Measurements from ENCODE around the gene MYMK. TPM values are rescaled to one million over a fixed set of nuclear protein-coding genes. Genes with fewer than 3 reads are reported as not detected.
A peak's percentile ranks its signal among the peaks of the same experiment; 100 is the strongest.

MYMK gene
- total and polyA plus RNA-seq, 2 of the 8 experiments (the other 6 are each of a cell fraction or from before 2014, with no cell fraction given) = not detected

- FAIRE-seq (no peak), DNase-seq (ENCODE audit: low read depth in 1 of 2, low spot score in 2 of 2) (no peak)
- H3K4ac ChIP-seq (replicated peaks; ENCODE audit: insufficient read length, low read depth, low read length) = no peak overlapping the region
- no peak overlapping the region for H3K9ac ChIP-seq (replicated peaks in 1 of 4; ENCODE audit: extremely low read depth in 1 of 4, low read depth in 3 of 4, low read length in 3 of 4)
- peaks cover 0 to 3% (median 0%) of the 10 kb centered on the region in 4 experiments; a peak in 1 of 8 replicates for H3K36me3 ChIP-seq (ENCODE audit: control insufficient read depth in 2 of 4, insufficient read depth in 4 of 4, low read length in 3 of 4)
- peaks cover 0 to 2% of the 10 kb centered on the region in 2 experiments; a peak in 1 of 4 replicates for H3K9me3 ChIP-seq (ENCODE audit: insufficient read depth in 2 of 2, low read depth in 1 of 2, low read length in 1 of 2)
- no peak overlapping the region for H2BK20ac ChIP-seq (ENCODE audit: low read length)
- 88% methylated on average over 22 of the region's 23 CpGs; no CpG with 5 or more reads in 1 of the 2 experiments for WGBS, 2 experiments (ENCODE audit: extremely low coverage in 1 of 2, insufficient coverage in 1 of 2, insufficient read length in 1 of 2, insufficient replicate concordance in 2 of 2, low coverage in 1 of 2, low lambda C conversion rate in 2 of 2, missing lambda C conversion rate in 1 of 2)
- H3K14ac ChIP-seq (ENCODE audit: insufficient read length) = no peak overlapping the region
- no peaks in the 10 kb centered on the region; a peak in 1 of 4 replicates for H3K79me2 ChIP-seq (ENCODE audit: control insufficient read depth in 1 of 2, insufficient read depth in 2 of 2, low read length in 2 of 2)
- H3K79me1 ChIP-seq (ENCODE audit: low read depth, low read length) = peaks cover 2% of the 10 kb centered on the region; the same call in 1 of the 2 replicates
- H3K56ac ChIP-seq (replicated peaks; ENCODE audit: insufficient read length, low read depth, low read length) = no peak overlapping the region
- no peak overlapping the region for H4K5ac ChIP-seq (ENCODE audit: insufficient read length, low read depth, low read length)
- no peak overlapping the region for H2AFZ ChIP-seq (ENCODE audit: low read length)
- H3K18ac ChIP-seq (ENCODE audit: extremely low read depth, low read length) = no peak overlapping the region
- H2BK12ac ChIP-seq (ENCODE audit: low read depth, low read length) = no peak overlapping the region
- peaks cover 9% of the 10 kb centered on the region for H3K23me2 ChIP-seq (ENCODE audit: low read depth, low read length)
- no peak overlapping the region for H3K4me2 ChIP-seq (ENCODE audit: insufficient read depth in 1 of 2, low read depth in 2 of 2, low read length in 2 of 2)
- H4K91ac ChIP-seq (replicated peaks; ENCODE audit: insufficient read length, low read length) = no peak overlapping the region
- ChIA-PET POLR2A (ENCODE audit: partially characterized antibody) (interaction anchor here (1.7 kb wide), 1 partner anchor 15 kb away, joined by 4 read pairs; the partner anchor contains the start of gene SLC2A6), CTCF (ENCODE audit: partially characterized antibody) (interaction anchor here (0.9 to 2.7 kb wide), 9 partner anchors 11 to 220 kb away, joined by 3 to 13 read pairs (median 3); no protein-coding TSS in a partner anchor)
- peak overlapping the region; percentile 41 for H4K8ac ChIP-seq (ENCODE audit: extremely low read depth, insufficient read depth, low read length)
- no peak overlapping the region for H2BK120ac ChIP-seq (replicated peaks; ENCODE audit: low read depth, low read length)
- peaks cover 0 to 2% (median 0%) of the 10 kb centered on the region in 4 experiments; a peak in 1 of 7 replicates for H3K27me3 ChIP-seq (replicated peaks in 1 of 4; ENCODE audit: control insufficient read depth in 3 of 4, extremely low read depth in 1 of 4, insufficient read depth in 3 of 4, low read length in 3 of 4)
- no peak overlapping the region for H3K4me3 ChIP-seq (ENCODE audit: extremely low read depth in 1 of 4, insufficient read depth in 2 of 4, low read depth in 3 of 4, low read length in 4 of 4)
- no peak overlapping the region for H3K27ac ChIP-seq (ENCODE audit: low read depth, low read length)
- no peaks in the 10 kb centered on the region; a peak in 1 of 7 replicates for H3K4me1 ChIP-seq (replicated peaks in 1 of 4; ENCODE audit: control insufficient read depth in 3 of 4, insufficient read depth in 4 of 4, low read length in 3 of 4)
- H2BK15ac ChIP-seq (ENCODE audit: low read length) = no peak overlapping the region
- no peak overlapping the region for H2BK5ac ChIP-seq (ENCODE audit: low read depth, low read length)
- peaks cover 0 to 12% of the 10 kb centered on the region in 2 experiments for H4K20me1 ChIP-seq (replicated peaks in 1 of 2; ENCODE audit: control insufficient read depth in 1 of 2, insufficient read depth in 2 of 2, low read length in 2 of 2)
- H2AK5ac ChIP-seq (ENCODE audit: low read depth, low read length) = no peak overlapping the region
- H3K23ac ChIP-seq (ENCODE audit: insufficient read length) = no peak overlapping the region
- TF ChIP-seq KDM1A (IDR thresholded peaks at IDR 0.05; ENCODE audit: borderline replicate concordance, low read length) = no peak
- no peak for TF ChIP-seq RFX5 (IDR thresholded peaks at IDR 0.05; ENCODE audit: borderline replicate concordance, low read depth, low read length)
- no peak for TF ChIP-seq KDM4A (IDR thresholded peaks at IDR 0.05; ENCODE audit: low read depth, low read length, severe bottlenecking)
- no peak for TF ChIP-seq ATF3 (IDR thresholded peaks at IDR 0.05; ENCODE audit: insufficient read depth, low read depth, low read length)
- no peak for TF ChIP-seq CBX5 (IDR thresholded peaks at IDR 0.05; ENCODE audit: low read depth, low read length)
- TF ChIP-seq EGR1 (IDR thresholded peaks at IDR 0.05; ENCODE audit: borderline replicate concordance, low read depth, low read length) = no peak
- TF ChIP-seq HDAC2 (IDR thresholded peaks at IDR 0.05; ENCODE audit: borderline replicate concordance in 1 of 2, low read depth in 2 of 2, low read length in 2 of 2) = no peak
- TF ChIP-seq GTF2F1 (IDR thresholded peaks at IDR 0.05; ENCODE audit: borderline replicate concordance, low read depth, low read length) = no peak
- no peak for TF ChIP-seq NANOG (IDR thresholded peaks at IDR 0.05; ENCODE audit: insufficient read depth, low read depth, low read length, poor library complexity, severe bottlenecking)
- TF ChIP-seq E2F6 (IDR thresholded peaks at IDR 0.05) = no peak
These were observed 30.8 kb downstream of the MYMK start for GRCh38 chr9:133493845-133494540.
